Measurements from ENCODE around the gene PRKCSH. TPM values are rescaled to one million over a fixed set of nuclear protein-coding genes. Genes with fewer than 3 reads are reported as not detected.
"Not testable (repeated sequence)": the region's sequence is repeated elsewhere in the genome, so short reads cannot be mapped to it uniquely, and the experiment has no call there.

PRKCSH gene
- polyA plus RNA-seq, 4 donors: 329 to 390 (median 354) TPM

- no peak for DNase-seq (ENCODE audit: low read depth in 4 of 4, low spot score in 3 of 4)
Measured at GRCh38 chr19:11448410-11448809, 13.0 kb downstream of the PRKCSH start.

DNA sequence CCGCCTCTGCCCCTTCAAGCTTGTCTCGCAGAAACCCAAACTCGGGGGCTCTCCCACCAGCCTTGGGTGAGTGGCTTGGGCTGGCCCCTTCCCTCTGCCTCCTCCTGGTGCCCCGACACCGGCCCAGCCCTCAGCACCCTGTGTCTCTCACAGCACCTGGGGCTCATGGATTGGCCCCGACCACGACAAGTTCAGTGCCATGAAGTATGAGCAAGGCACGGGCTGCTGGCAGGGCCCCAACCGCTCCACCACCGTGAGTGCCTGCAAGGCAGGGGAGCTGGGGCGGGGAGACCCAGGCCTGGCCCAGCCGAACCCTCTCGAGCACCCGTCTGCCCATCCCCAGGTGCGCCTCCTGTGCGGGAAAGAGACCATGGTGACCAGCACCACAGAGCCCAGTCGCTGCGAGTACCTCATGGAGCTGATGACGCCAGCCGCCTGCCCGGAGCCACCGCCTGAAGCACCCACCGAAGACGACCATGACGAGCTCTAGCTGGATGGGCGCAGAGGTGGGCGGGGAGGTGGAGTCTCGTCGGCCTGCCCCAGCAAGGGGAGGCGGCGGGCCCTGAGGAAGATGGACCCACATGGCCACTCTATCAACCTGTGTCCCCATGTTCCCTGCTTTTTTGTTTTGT, 13.6 kb downstream of the PRKCSH start:
- DNase-seq (ENCODE audit: low read depth in 4 of 4, low spot score in 3 of 4): no peak

GRCh38 chr19:11450570-11451326, 15.3 kb downstream of the PRKCSH start:
- no peak for DNase-seq (ENCODE audit: low read depth in 4 of 4, low spot score in 3 of 4)

- DNase-seq (ENCODE audit: low read depth in 4 of 4, low spot score in 3 of 4): no peak
Measured at GRCh38 chr19:11451327-11451870, 16.0 kb downstream of the PRKCSH start.

GRCh38 chr19:11451871-11452619, 16.6 kb downstream of the PRKCSH start:
- DNase-seq (ENCODE audit: low read depth in 4 of 4, low spot score in 3 of 4): no peak

- DNase-seq (ENCODE audit: low read depth in 4 of 4, low spot score in 3 of 4): no peak
Measured at GRCh38 chr19:11452620-11453310, 17.3 kb downstream of the PRKCSH start.

DNA sequence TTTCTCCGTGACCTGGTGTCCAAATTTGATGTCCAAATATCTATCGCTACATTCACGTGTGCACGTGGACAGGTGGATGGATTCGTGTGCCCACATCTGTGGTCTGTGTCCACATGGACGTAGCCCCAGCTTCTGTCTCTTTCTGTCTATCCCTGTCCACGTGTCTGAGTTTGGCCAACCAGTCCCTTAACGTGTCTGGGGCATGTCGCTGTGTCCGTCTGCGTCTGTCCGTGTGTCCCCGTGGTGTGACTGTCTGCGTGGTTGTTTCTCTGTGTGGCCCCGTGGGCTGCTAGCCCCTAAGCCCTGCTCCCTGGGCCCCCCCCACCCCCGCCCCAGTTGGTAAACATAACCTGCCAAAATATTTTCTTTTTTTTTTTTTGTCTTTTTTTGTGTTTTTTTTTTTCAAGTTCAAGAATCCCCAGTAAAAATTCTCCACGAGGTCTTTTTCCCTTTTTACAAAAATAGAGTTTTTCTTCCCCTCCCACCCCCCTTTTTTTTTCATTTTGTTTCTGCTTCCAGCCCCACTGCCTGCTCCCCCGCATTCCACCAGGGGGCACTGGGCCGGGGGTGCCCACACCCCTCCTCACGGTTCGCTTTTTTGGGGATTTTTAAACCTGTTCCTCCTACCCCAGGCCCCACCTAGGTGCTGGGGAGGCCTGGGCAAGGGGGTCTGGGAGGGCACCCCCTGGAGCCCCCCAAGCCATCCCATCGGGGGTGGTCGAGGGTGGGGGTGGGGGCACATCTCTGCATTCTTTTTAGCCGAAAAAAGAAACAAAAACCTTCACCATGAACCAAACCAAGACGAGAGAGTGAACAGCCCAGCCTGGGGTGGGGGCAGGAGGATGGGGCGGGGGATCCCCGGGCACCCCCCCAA, 18.3 kb downstream of the PRKCSH start:
- DNase-seq (ENCODE audit: low read depth in 4 of 4, low spot score in 3 of 4): no peak

DNA sequence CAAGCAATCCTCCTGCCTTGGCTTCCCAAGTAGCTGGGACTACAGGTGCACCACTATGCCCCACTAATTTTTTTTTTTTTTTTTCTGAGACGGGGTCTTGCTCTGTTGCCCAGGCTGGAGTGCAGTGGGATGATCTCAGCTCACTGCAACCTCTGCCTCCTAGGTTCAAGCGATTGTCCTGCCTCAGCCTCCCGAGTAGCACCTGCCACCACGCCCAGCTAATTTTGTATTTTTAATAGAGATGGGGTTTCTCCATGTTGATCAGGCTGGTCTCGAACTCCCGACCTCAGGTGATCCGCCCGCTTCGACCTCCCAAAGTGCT, 19.8 kb downstream of the PRKCSH start:
- not testable (repeated sequence) for DNase-seq (ENCODE audit: low read depth in 4 of 4, low spot score in 3 of 4)

GRCh38 chr19:11456659-11457058, 21.2 kb downstream of the PRKCSH start:
- DNase-seq (ENCODE audit: low read depth in 4 of 4, low spot score in 3 of 4): no peak

GRCh38 chr19:11457115-11457514, 21.7 kb downstream of the PRKCSH start:
- DNase-seq (ENCODE audit: low read depth in 4 of 4, low spot score in 3 of 4): no peak

GRCh38 chr19:11457831-11458230, 22.4 kb downstream of the PRKCSH start:
- no peak for DNase-seq (ENCODE audit: low read depth in 4 of 4, low spot score in 3 of 4)

- DNase-seq (ENCODE audit: low read depth in 4 of 4, low spot score in 3 of 4): no peak
Measured at GRCh38 chr19:11458236-11458900, 22.9 kb downstream of the PRKCSH start.

DNA sequence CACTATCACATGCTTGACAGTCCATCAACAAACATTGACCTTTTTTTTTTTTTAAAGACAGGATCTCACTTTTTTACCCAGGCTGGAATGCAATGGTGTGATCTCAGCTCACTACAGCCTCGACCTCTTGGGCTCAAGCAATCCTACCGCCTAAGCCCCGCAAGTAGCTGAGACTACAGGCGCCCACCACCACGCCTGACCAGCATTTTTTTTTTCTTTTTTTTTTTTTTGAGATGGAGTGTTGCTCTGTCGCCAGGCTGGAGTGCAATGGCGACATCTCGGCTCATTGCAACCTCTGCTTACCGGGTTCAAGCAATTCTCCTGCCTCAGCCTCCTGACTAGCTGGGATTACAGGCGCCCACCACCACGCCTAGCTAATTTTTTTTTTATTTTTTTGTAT, 23.5 kb downstream of the PRKCSH start:
- not testable (repeated sequence) for DNase-seq (ENCODE audit: low read depth in 4 of 4, low spot score in 3 of 4)

- no peak for DNase-seq (ENCODE audit: low read depth in 4 of 4, low spot score in 3 of 4)
Measured at GRCh38 chr19:11460207-11460606, 24.8 kb downstream of the PRKCSH start.

- no peak for DNase-seq (ENCODE audit: low read depth in 4 of 4, low spot score in 3 of 4)
Measured at GRCh38 chr19:11461453-11461852, 26.0 kb downstream of the PRKCSH start.

GRCh38 chr19:11463391-11463790, 28.0 kb downstream of the PRKCSH start:
- no peak for DNase-seq (ENCODE audit: low read depth in 4 of 4, low spot score in 3 of 4)

DNA sequence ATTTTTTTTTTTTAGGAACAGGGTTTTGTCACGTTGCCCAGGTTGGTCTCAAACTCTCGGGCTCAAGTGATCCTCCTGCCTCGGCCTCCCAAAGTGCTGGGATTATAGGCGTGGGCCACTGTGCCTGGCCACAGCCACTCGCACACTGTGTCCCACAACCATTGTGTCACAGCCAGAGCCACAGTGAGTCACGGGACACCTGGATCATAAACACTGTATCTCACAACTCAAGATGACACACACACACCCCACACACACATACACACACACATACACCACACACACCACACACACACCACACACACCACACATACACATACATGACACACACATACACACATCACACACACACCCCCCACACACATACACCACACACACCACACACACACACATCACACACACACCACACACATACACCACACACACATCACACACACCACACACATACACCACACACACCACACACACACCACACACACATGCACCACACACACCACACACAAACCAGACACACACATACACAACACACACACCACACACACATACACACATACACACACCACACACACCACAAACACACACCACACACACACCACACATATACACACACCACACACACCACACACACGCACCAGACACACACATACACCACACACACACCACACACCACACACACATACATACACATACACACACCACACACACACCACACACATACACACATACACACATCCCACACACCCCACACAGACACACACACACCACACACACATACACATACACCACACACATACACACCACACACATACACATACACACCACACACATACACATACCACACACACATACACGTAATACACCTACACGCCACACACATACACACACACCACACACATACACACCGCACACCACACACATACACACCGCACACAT, 29.2 kb downstream of the PRKCSH start:
- DNase-seq (ENCODE audit: low read depth in 4 of 4, low spot score in 3 of 4): no peak

DNA sequence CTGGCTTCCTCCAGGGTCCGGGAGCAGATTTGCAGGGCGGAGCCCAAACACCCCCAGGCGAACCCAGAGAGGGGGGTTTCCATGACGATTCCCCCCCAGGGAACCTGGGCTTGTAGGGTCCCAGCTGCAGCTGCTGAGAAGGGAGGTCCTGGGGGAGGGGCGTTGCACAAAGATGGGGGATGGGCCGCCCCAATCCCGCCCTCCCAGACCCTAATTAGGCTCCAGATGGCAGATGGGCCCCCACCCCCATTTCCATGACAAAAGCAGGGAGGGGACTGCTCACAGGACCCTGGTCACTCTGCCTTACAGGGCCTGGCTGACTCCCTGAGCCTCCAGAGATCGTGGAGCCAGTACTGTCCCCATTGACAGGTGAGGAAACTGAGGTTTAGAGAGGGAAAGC, 30.2 kb downstream of the PRKCSH start:
- no peak for DNase-seq (ENCODE audit: low read depth in 4 of 4, low spot score in 3 of 4)
